ENCODE measurements around the gene RALB.

Gene RALB

GRCh38 chr2:120287183-120288015 is 34.7 kb downstream of the RALB start:
- DNase-seq = peak in 1 of 2 donors; percentile 26
- H3K27ac Mint-ChIP-seq = peak overlapping the region in 1 of 2 donors; percentile 53
- H3K27me3 Mint-ChIP-seq = no peaks in the 10 kb centered on the region
- no peak overlapping the region for H3K4me3 Mint-ChIP-seq
- peak; percentile 98 for ATAC-seq
- peaks cover 22% of the 10 kb centered on the region for H3K4me1 Mint-ChIP-seq
- no peaks in the 10 kb centered on the region for H3K9me3 Mint-ChIP-seq

DNA sequence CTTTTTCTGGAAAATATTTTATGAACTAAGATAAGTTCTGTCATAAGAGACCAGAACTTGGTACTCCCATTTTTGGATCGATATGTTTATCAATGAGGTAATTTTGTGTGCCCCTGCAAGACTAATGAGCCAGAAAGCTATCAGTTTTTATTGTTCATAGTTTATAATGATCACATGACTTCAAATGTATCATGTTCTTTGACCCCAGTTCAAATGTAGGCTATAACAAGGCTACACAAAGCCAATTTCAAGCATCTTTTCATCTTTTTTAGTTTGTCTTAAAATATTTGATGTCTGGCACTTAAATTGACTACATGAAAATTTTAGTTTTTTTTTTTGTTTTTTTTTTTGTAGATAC is 35.3 kb downstream of the RALB start:
- Mint-ChIP-seq H3K4me1 (peaks cover 22% of the 10 kb centered on the region), H3K9me3 (no peaks in the 10 kb centered on the region), H3K27ac (no peak overlapping the region), H3K27me3 (no peaks in the 10 kb centered on the region), H3K4me3 (no peak overlapping the region)
- ATAC-seq (no peak), DNase-seq (no peak)

GRCh38 chr2:120289221-120289906 is 36.7 kb downstream of the RALB start:
- Mint-ChIP-seq H3K27ac (no peak overlapping the region), H3K4me3 (no peak overlapping the region), H3K9me3 (no peaks in the 10 kb centered on the region), H3K27me3 (no peaks in the 10 kb centered on the region), H3K4me1 (peaks cover 22% of the 10 kb centered on the region)
- ATAC-seq (no peak), DNase-seq (no peak)

DNA sequence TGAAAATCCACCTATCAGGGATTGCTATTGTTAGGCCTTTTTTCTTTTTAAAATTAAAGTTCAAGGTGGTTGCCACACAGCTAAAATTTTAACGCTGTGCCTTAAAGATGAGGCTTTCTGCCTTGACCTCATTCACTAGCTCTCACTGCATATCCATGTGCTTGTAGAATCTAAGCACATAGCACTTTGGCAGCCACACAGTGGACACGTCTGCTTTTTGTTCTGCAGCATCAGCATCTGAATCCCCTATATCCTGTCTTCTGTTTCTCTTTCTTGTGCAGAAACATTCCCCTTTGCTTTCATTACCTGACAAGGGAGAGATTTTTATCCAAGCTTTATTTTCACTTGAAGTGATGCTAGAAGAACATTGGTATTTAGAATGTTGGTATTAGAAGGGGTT is 38.1 kb downstream of the RALB start:
- Mint-ChIP-seq H3K4me3 (no peak overlapping the region), H3K27me3 (no peaks in the 10 kb centered on the region), H3K27ac (peak overlapping the region in 1 of 2 donors; percentile 3), H3K9me3 (no peaks in the 10 kb centered on the region), H3K4me1 (peaks cover 22% of the 10 kb centered on the region)
- no peak for ATAC-seq
- DNase-seq = no peak

DNA sequence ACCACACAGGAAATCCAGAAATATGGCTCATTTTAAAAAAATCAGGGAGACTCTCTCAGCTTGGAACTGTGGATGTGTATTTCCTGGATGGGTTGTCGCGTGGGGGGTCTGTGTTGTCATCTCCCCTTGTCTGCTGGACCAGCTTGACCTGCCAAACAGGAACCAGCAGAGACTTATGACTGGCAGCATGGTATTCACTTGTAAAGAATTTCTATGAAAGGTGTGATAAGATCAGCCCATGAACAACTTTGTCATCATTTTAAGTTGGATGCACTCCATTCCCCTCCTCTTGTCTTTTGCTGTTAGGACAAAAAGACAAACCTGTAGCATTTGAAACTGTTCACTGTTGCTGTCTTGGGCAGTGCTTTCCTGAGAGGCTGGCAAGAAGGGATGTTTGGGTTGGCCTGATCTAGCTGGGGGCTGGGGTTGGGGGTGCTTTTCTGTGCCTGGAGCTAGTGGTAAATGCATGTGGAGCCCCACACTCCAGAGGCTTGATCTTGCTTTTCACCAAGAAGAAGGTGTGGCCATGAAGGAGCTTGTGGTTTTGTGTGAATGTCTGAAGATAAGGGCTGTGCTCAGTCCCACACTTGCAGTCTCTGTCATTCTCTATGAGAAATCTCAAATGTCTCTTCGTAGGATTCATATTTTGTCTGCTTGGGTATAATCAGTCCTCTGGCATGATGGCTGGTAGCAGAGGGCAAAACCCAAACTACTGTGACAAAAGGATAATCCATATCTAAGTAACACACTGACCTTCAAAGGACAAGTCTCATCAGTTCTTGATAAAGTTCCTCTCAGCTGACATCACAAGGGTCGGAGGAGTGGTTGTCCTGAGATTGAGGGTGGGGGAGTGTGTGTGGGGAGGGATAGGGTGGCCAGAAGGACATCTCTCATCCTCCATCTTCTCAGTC is 39.0 kb downstream of the RALB start:
- Mint-ChIP-seq H3K4me1 (peaks cover 18% of the 10 kb centered on the region), H3K27ac (no peak overlapping the region), H3K4me3 (no peak overlapping the region), H3K27me3 (no peaks in the 10 kb centered on the region), H3K9me3 (no peaks in the 10 kb centered on the region)
- DNase-seq = no peak
- ATAC-seq = no peak

DNA sequence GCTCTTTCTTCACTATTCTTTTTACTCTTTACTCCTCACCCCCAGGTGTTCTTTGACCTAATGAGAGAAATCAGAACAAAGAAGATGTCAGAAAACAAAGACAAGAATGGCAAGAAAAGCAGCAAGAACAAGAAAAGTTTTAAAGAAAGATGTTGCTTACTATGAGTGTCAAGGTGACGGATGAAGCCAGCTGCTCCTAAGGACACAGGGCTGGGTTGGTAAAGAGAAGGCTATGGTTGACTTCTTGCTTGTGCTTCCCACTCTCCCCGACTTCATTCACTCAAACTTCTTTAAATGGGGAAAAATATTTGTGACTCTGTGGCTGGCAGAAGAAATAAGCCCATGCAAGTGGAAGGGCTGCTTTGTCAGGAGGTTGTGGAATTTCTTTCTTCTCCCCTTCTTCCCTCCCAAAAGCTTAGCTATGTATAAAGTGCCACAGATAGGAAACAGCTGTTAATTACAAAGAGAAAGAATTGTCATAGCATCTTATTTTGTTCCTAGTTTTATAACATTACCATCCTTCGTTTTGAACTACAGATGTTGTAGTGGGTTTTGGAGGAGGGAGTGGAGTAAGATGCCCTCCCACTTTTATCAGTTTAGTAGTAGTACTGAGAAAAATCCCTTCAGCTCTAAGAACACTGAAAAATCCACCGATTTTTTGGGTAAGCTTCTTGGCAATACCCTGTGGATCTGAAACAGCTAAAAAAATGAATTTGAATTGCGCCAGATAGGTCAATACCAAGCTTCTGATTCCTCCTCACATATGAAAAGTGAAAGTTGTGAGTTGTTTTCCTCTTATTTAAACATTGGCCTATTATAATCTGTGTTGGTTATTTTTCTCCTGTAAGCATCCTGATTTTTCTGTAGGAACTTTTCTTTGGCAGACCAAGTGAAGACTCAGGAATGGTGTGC is 40.7 kb downstream of the RALB start:
- Mint-ChIP-seq H3K27ac (no peak overlapping the region), H3K4me1 (peaks cover 7% of the 10 kb centered on the region), H3K4me3 (no peak overlapping the region), H3K9me3 (no peaks in the 10 kb centered on the region), H3K27me3 (no peaks in the 10 kb centered on the region)
- DNase-seq (no peak), ATAC-seq (no peak)

DNA sequence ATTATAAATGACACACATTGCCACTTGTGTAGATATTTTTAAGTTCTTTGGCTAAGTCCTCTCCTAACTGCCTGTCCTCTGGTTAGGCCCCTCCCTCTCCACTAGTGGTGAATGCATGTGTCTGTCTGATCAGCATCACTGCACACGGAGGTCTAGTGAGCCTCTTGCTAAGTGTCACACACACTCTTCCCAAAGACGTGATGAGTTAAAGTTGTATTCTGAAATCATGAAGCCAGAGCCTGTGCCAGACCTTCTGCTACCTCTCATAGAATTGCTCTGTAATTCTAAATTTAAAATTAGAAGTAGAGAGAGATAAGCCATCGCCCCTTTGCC is 41.3 kb downstream of the RALB start:
- Mint-ChIP-seq H3K27me3 (no peaks in the 10 kb centered on the region), H3K4me1 (peaks cover 7% of the 10 kb centered on the region), H3K27ac (no peak overlapping the region), H3K4me3 (no peak overlapping the region), H3K9me3 (no peaks in the 10 kb centered on the region)
- DNase-seq (no peak), ATAC-seq (no peak)

- ATAC-seq (no peak), DNase-seq (no peak)
- no peaks in the 10 kb centered on the region for H3K27me3 Mint-ChIP-seq
- peaks cover 10% of the 10 kb centered on the region for H3K4me1 Mint-ChIP-seq
- H3K9me3 Mint-ChIP-seq = no peaks in the 10 kb centered on the region
- no peak overlapping the region for H3K4me3 Mint-ChIP-seq
- H3K27ac Mint-ChIP-seq = no peak overlapping the region
These were observed 45.7 kb downstream of the RALB start for GRCh38 chr2:120298173-120298835.

- Mint-ChIP-seq H3K27me3 (no peaks in the 10 kb centered on the region), H3K4me3 (no peak overlapping the region), H3K9me3 (no peaks in the 10 kb centered on the region), H3K4me1 (peaks cover 10% of the 10 kb centered on the region), H3K27ac (peak overlapping the region in 1 of 2 donors; percentile 10)
- ATAC-seq (no peak), DNase-seq (no peak)
These were observed 46.4 kb downstream of the RALB start for GRCh38 chr2:120299004-120299403.

- Mint-ChIP-seq H3K27ac (no peak overlapping the region), H3K9me3 (no peaks in the 10 kb centered on the region), H3K4me3 (no peak overlapping the region), H3K27me3 (no peaks in the 10 kb centered on the region), H3K4me1 (peaks cover 10% of the 10 kb centered on the region)
- no peak for DNase-seq
- ATAC-seq = no peak
These were observed 46.9 kb downstream of the RALB start for GRCh38 chr2:120299561-120299960.

GRCh38 chr2:120300385-120300784 is 47.7 kb downstream of the RALB start:
- no peaks in the 10 kb centered on the region for H3K9me3 Mint-ChIP-seq
- ATAC-seq = no peak
- no peak for DNase-seq
- no peak overlapping the region for H3K4me3 Mint-ChIP-seq
- H3K4me1 Mint-ChIP-seq = peaks cover 10% of the 10 kb centered on the region
- H3K27ac Mint-ChIP-seq = no peak overlapping the region
- H3K27me3 Mint-ChIP-seq = no peaks in the 10 kb centered on the region

DNA sequence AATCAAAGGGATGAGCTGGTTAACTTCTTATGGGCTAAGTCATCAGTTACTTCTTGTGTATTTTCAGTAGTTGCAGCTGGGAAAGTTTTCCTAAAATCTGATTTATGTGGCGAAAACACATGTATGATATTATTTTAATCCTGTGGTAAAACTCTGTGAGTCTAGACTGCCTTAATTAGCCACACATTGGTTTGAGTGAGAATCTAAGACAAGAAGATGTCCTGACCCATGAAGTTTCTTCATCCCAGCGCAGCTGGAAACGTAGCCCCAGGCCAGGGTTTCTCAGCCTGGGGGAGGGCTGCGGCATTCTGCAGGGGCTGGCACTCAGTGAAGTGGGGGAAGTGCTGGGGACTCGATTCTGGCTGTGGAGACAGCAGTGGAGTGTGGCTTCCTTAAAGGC is 48.6 kb downstream of the RALB start:
- Mint-ChIP-seq H3K4me3 (no peak overlapping the region), H3K4me1 (peaks cover 10% of the 10 kb centered on the region), H3K27me3 (no peaks in the 10 kb centered on the region), H3K9me3 (no peaks in the 10 kb centered on the region), H3K27ac (no peak overlapping the region)
- ATAC-seq (no peak), DNase-seq (no peak)

DNA sequence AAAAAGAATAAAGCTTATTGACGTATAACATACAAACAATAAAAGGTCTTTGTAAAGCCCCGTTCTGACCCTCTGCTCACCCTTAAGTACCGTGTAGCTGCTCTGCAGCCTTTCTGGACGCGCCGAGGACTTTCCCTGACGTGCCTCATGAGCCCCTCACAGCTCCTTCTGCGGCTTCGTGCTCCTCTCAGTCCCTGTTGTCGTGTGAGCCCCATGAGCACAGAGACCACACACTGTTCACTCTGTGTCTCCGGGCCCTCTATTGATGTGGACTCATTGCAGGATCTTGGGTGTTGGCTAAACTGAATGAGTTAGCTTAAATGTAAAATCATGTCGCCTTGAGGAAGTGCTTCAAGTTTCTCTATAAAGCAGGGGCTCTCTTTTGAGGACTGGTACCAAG is 49.6 kb downstream of the RALB start:
- DNase-seq (no peak), ATAC-seq (peak; percentile 26)
- Mint-ChIP-seq H3K9me3 (no peaks in the 10 kb centered on the region), H3K27ac (no peak overlapping the region), H3K4me1 (peaks cover 10% of the 10 kb centered on the region), H3K27me3 (no peaks in the 10 kb centered on the region), H3K4me3 (no peak overlapping the region)

DNA sequence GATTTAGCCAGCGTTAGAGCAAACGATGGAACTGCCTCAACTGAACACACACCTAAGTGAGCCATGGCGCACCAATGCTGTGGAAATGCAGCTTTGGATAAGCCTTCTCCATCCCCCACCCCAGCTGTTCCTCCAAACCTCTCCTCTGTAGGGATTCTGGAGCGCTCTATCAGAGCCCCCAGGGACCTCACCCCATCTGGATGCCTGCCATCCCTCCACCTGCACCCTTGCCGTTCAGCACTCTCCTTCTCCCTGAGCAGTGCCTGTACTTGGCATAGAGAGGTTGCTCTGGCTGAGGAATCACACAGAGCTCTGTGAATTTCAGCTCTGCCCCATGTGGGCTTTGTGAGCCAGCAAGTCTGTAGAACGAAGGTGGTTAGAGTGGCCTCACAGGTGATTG is 50.5 kb downstream of the RALB start:
- Mint-ChIP-seq H3K27me3 (no peaks in the 10 kb centered on the region), H3K4me3 (no peak overlapping the region), H3K27ac (peak overlapping the region in 1 of 2 donors; percentile 13), H3K9me3 (no peaks in the 10 kb centered on the region), H3K4me1 (peaks cover 10% of the 10 kb centered on the region)
- DNase-seq (no peak), ATAC-seq (peak; percentile 46)

All from stimulated activated naive CD8-positive, alpha-beta T cell treated with anti-CD3 and anti-CD28 coated beads, Interleukin-15, amount 100 ng/mL, for 72 hours (primary cell).